SK-N-SH (cell line): ENCODE measurements around the gene KLHL25. TPM values are rescaled to one million over a fixed set of nuclear protein-coding genes. Genes with fewer than 3 reads are reported as not detected.
A peak's percentile ranks its signal among the peaks of the same experiment; 100 is the strongest.

Source experiments
- CTCF ChIA-PET: fragments of 300-600, 350-600 bp; formaldehyde crosslinking; extraction: SDS; loops from one replicate; lab custom pipeline; 2021; lab: Yijun Ruan, JAX
- POLR2A ChIA-PET: fragments of 350-600 bp; sonication (Branson Sonifier 250); formaldehyde crosslinking; extraction: SDS; loops from one replicate; lab custom pipeline; 2020; ENCODE audit warnings: antibody characterized with exemption, inconsistent platforms; lab: Yijun Ruan, JAX
- DNase-seq: peaks from one replicate; pipeline ENCODE4 v3.0.0; 2012
- H2AFZ ChIP-seq: fragments of 200-600 bp; sonication (generic); 2 replicates; pipeline ENCODE4 v1.8.1; 2016; ENCODE audit warnings: antibody characterized with exemption, mild to moderate bottlenecking, low read depth
- H3F3A ChIP-seq: fragments of 200-600 bp; sonication (generic); replicated peaks from 2 replicates; pipeline ENCODE3; 2016; ENCODE audit warnings: antibody characterized with exemption, mild to moderate bottlenecking; ENCODE audit not compliant: insufficient read depth
- H3K27ac ChIP-seq, 2 experiments: fragments of 200-500 bp in 1 of 2; fragments of 200-600 bp in 1 of 2; sonication (Bioruptor generic) in 1 of 2; sonication (generic), shearing (Covaris generic) in 1 of 2; 2 replicates each; pipeline versions ENCODE4 v1.5.1 to v1.6.1; 2014 to 2016; ENCODE audit warnings: low read depth in 2 of 2, inconsistent platforms in 1 of 2, low read length in 1 of 2, mild to moderate bottlenecking in 1 of 2, mixed read lengths in 1 of 2
- H3K27me3 ChIP-seq: fragments of 200-600 bp; sonication (generic), shearing (Covaris generic); 2 replicates; pipeline ENCODE4 v1.6.1; 2016; ENCODE audit warnings: mixed run types; ENCODE audit not compliant: insufficient read depth
- H3K36me3 ChIP-seq, 2 experiments: fragments of 200-500 bp in 1 of 2; fragments of 200-600 bp in 1 of 2; sonication (Bioruptor generic) in 1 of 2; sonication (generic) in 1 of 2; replicated peaks in 1 of 2; 2 replicates each; pipeline versions ENCODE3 to v1.5.1; 2014 to 2016; ENCODE audit warnings: low read length in 1 of 2, mild to moderate bottlenecking in 1 of 2; ENCODE audit not compliant: insufficient read depth in 2 of 2, control insufficient read depth in 1 of 2
- H3K4me1 ChIP-seq, 2 experiments: fragments of 200-500 bp in 1 of 2; fragments of 200-600 bp in 1 of 2; sonication (Bioruptor generic) in 1 of 2; sonication (generic), shearing (Covaris generic) in 1 of 2; 2 replicates each; pipeline versions ENCODE4 v1.5.1 to v1.6.1; 2014 to 2016; ENCODE audit warnings: low read depth in 1 of 2, low read length in 1 of 2, mixed run types in 1 of 2; ENCODE audit not compliant: insufficient read depth in 2 of 2, control insufficient read depth in 1 of 2
- H3K4me2 ChIP-seq: fragments of 200-600 bp; sonication (generic), shearing (Covaris generic); 2 replicates; pipeline ENCODE4 v1.6.1; 2017; ENCODE audit warnings: mixed run types
- H3K4me3 ChIP-seq, 2 experiments: fragments of 200-500 bp in 1 of 2; fragments of 200-600 bp in 1 of 2; sonication (Bioruptor generic) in 1 of 2; sonication (generic), shearing (Covaris generic) in 1 of 2; 2 replicates each; pipeline versions ENCODE4 v1.5.1 to v1.8.1; 2014 to 2016; ENCODE audit warnings: low read depth in 2 of 2, inconsistent platforms in 1 of 2, low read length in 1 of 2, mild to moderate bottlenecking in 1 of 2, mixed read lengths in 1 of 2, moderate library complexity in 1 of 2
- H3K79me2 ChIP-seq: fragments of 200-600 bp; sonication (generic); 2 replicates; pipeline ENCODE4 v1.8.1; 2017; ENCODE audit warnings: mild to moderate bottlenecking; ENCODE audit not compliant: insufficient read depth
- H3K9ac ChIP-seq: fragments of 200-600 bp; sonication (generic); 2 replicates; pipeline ENCODE4 v1.6.1; 2017; ENCODE audit warnings: mixed run types
- H3K9me2 ChIP-seq: fragments of 200-600 bp; sonication (generic); 2 replicates; pipeline ENCODE4 v1.6.1; 2017; ENCODE audit warnings: mixed run types
- H3K9me3 ChIP-seq: fragments of 200-600 bp; sonication (generic); 2 replicates; pipeline ENCODE4 v1.6.1; 2017; ENCODE audit warnings: mixed run types, mild to moderate bottlenecking, moderate library complexity
- H4K20me1 ChIP-seq: fragments of 200-600 bp; sonication (generic); 2 replicates; pipeline ENCODE4 v1.6.1; 2017; ENCODE audit warnings: mild to moderate bottlenecking, mixed run types; ENCODE audit not compliant: insufficient read depth
- CHD2 ChIP-seq: fragments of 150-350 bp; IDR thresholded peaks from 2 replicates; pipeline ENCODE4 v1.6.1; 2018; ENCODE audit warnings: low read length; ENCODE audit not compliant: partially characterized antibody
- CTCF ChIP-seq: fragments of 200-600 bp; sonication (generic); IDR thresholded peaks from 2 replicates; pipeline ENCODE4 v1.6.1; 2017; ENCODE audit warnings: antibody characterized with exemption, mild to moderate bottlenecking, moderate library complexity
- ELF1 ChIP-seq: IDR thresholded peaks from 2 replicates; pipeline ENCODE4 v1.4.0; 2012
- FOSL2 ChIP-seq: IDR thresholded peaks from 2 replicates; pipeline ENCODE4 v1.4.0; 2012; ENCODE audit warnings: low read depth, mild to moderate bottlenecking, moderate library complexity, borderline replicate concordance
- MAX ChIP-seq: IDR thresholded peaks from 2 replicates; pipeline ENCODE4 v1.4.0; 2012; ENCODE audit warnings: low read depth
- MXI1 ChIP-seq: IDR thresholded peaks from 2 replicates; pipeline ENCODE4 v1.6.1; 2012; ENCODE audit warnings: mild to moderate bottlenecking, low read depth, low read length, improper control_type of control experiment
- NRF1 ChIP-seq: IDR thresholded peaks from 2 replicates; pipeline ENCODE4 v1.6.1; 2012; ENCODE audit warnings: low read depth, mild to moderate bottlenecking, low read length
- RAD21 ChIP-seq: IDR thresholded peaks from 2 replicates; pipeline ENCODE4 v1.6.1; 2012; ENCODE audit warnings: mild to moderate bottlenecking, low read length
- RCOR1 ChIP-seq: fragments of 150-350 bp; IDR thresholded peaks from 2 replicates; pipeline ENCODE4 v1.6.1; 2017; ENCODE audit warnings: antibody characterized with exemption, low read length
- REST ChIP-seq: IDR thresholded peaks from 2 replicates; pipeline ENCODE4 v1.6.1; 2012; ENCODE audit warnings: mild to moderate bottlenecking, low read depth, low read length, moderate library complexity
- RFX5 ChIP-seq: IDR thresholded peaks from 2 replicates; pipeline ENCODE4 v1.6.1; 2012; ENCODE audit warnings: mild to moderate bottlenecking, improper control_type of control experiment, low read length
- RXRA ChIP-seq: IDR thresholded peaks from 2 replicates; pipeline ENCODE4 v1.4.0; 2012; ENCODE audit warnings: low read depth, mild to moderate bottlenecking, borderline replicate concordance
- SIN3A ChIP-seq: IDR thresholded peaks from 2 replicates; pipeline ENCODE4 v1.6.1; 2012; ENCODE audit warnings: low read depth, mild to moderate bottlenecking, low read length, moderate library complexity, borderline replicate concordance
- SMC3 ChIP-seq: IDR thresholded peaks from 2 replicates; pipeline ENCODE4 v1.6.1; 2012; ENCODE audit warnings: low read depth, low read length, improper control_type of control experiment
- TAF1 ChIP-seq: IDR thresholded peaks from 2 replicates; pipeline ENCODE4 v1.6.1; 2012; ENCODE audit warnings: low read depth, mild to moderate bottlenecking, low read length, moderate library complexity, borderline replicate concordance
- TCF12 ChIP-seq: IDR thresholded peaks from 2 replicates; pipeline ENCODE4 v1.4.0; 2012
- TEAD4 ChIP-seq: IDR thresholded peaks from 2 replicates; pipeline ENCODE4 v1.4.0; 2012; ENCODE audit warnings: mild to moderate bottlenecking, borderline replicate concordance; ENCODE audit not compliant: insufficient read depth
- whole genome bisulfite sequencing: methylation state at CpG from one replicate; pipeline ENCODE4 v1.1.6; 2017; ENCODE audit warnings: low lambda C conversion rate; 5-methylcytosine and 5-hydroxymethylcytosine counted together
- polyA plus RNA-seq, 3 experiments: library from polyadenylated mRNA; depleted of rRNA; stranded (reverse); fragments of >200 nt; gene quantifications; 2 replicates each; pipeline ENCODE4 v1.2.3, GENCODE V29; 2012

KLHL25 gene
- polyA plus RNA-seq, 1 of the 3 experiments (the other 2 are of a cell fraction) = 4.5 TPM

GRCh38 chr15:85840079-85840801 lies 45.5 kb upstream of the KLHL25 start:
- no peaks in the 10 kb centered on the region for H4K20me1 ChIP-seq
- peak overlapping the region; percentile 35 to 63 for H3K4me3 ChIP-seq
- H3F3A ChIP-seq = no peaks in the 10 kb centered on the region
- H3K9me3 ChIP-seq = no peaks in the 10 kb centered on the region
- peak; percentile 77 for TF ChIP-seq MXI1
- no peak for TF ChIP-seq FOSL2
- peak; percentile 31 for TF ChIP-seq CHD2
- peak; percentile 94 for TF ChIP-seq SMC3
- no peak for TF ChIP-seq TEAD4
- peak; percentile 6; the same call in 1 of the 2 replicates for TF ChIP-seq TCF12
- TF ChIP-seq RCOR1 = peak; percentile 41; the same call in 1 of the 2 replicates
- peak; percentile 73; the same call in 1 of the 2 replicates for TF ChIP-seq SIN3A
- TF ChIP-seq TAF1 = no peak
- TF ChIP-seq MAX = 0 out of 2 replicates have a peak, but pooled peaks have one; percentile 49
- peak; percentile 76 for TF ChIP-seq RAD21
- 0 out of 2 replicates have a peak, but pooled peaks have one; percentile 18 for TF ChIP-seq NRF1
- TF ChIP-seq RFX5 = no peak
- TF ChIP-seq REST = no peak
- TF ChIP-seq RXRA = no peak
- TF ChIP-seq ELF1 = no peak
- peak; percentile 89 for TF ChIP-seq CTCF
- peaks cover 0 to 5% of the 10 kb centered on the region in 2 experiments; a peak in 1 of 4 replicates for H3K4me1 ChIP-seq
- no peaks in the 10 kb centered on the region for H3K36me3 ChIP-seq
- H3K27ac ChIP-seq = no peak overlapping the region
- H3K9me2 ChIP-seq = no peaks in the 10 kb centered on the region
- DNase-seq = peak; percentile 91
- POLR2A ChIA-PET = no interaction called here
- H3K79me2 ChIP-seq = no peaks in the 10 kb centered on the region
- H3K4me2 ChIP-seq = peak overlapping the region; percentile 91
- H3K9ac ChIP-seq = no peak overlapping the region
- no peaks in the 10 kb centered on the region for H3K27me3 ChIP-seq
- WGBS = 18% methylated on average over 18 of the region's 32 CpGs
- CTCF ChIA-PET = interaction anchor here (0.7 to 17.1 kb wide), 32 partner anchors 9 to 550 kb away, joined by 3 to 201 read pairs (median 4); no protein-coding TSS in a partner anchor
- peak overlapping the region; percentile 80 for H2AFZ ChIP-seq
